HepG2 (cell line): Measurements from ENCODE around the gene ENKUR. TPM values are rescaled to one million over a fixed set of nuclear protein-coding genes. Genes with fewer than 3 reads are reported as not detected.

Experiments
- ATAC-seq: fragments of 200-7000 bp; cut with Tn5 transposase; 3 replicates; pipeline ENCODE4 v1.9.1; 2020; ENCODE audit warnings: mild to moderate bottlenecking, moderate library complexity
- BruUV-seq: library from RNA; stranded (reverse); fragments of 400-500 nt; replicated peaks from 2 replicates; lab custom pipeline; 2021; lab: Mats Ljungman, UMichigan
- CTCF ChIA-PET: fragments of 300-600 bp; formaldehyde crosslinking; extraction: SDS; loops from one replicate; lab custom pipeline; 2021; ENCODE audit warnings: low total read pairs, inconsistent platforms, low intra/inter-chr PET ratio; lab: Yijun Ruan, JAX
- POLR2A ChIA-PET: fragments of 350-600 bp; sonication (Branson Sonifier 250); formaldehyde crosslinking; loops from one replicate; lab custom pipeline; 2020; ENCODE audit warnings: antibody characterized with exemption, inconsistent platforms; lab: Yijun Ruan, JAX
- DNase-seq: peaks from one replicate; pipeline ENCODE4 v3.0.0-alpha.2; 2015; ENCODE audit warnings: low spot score
- FAIRE-seq: peaks from 3 replicates; lab custom pipeline; 2011; peaks lifted over from hg19 to GRCh38; lab: Jason Lieb, UNC
- H2AFZ ChIP-seq: one replicate; pipeline ENCODE4 v1.6.1; 2011; ENCODE audit warnings: low read length, inconsistent platforms
- H3K27ac ChIP-seq: fragments of 300-600 bp; 3 replicates; pipeline ENCODE4 v1.8.0; 2011; ENCODE audit warnings: mixed run types, mild to moderate bottlenecking, mixed read lengths, low read length, inconsistent platforms; ENCODE audit not compliant: insufficient read depth; ENCODE audit errors: extremely low read length
- H3K27me3 ChIP-seq, 2 experiments: fragments of 200-600 bp in 1 of 2; 2 replicates in 1 of 2; 3 replicates in 1 of 2; pipeline versions ENCODE4 v1.6.0 to v1.8.0; 2011; ENCODE audit warnings: low read length in 2 of 2, mild to moderate bottlenecking in 2 of 2, moderate library complexity in 2 of 2, inconsistent platforms in 1 of 2; ENCODE audit not compliant: insufficient read depth in 2 of 2, control insufficient read depth in 1 of 2
- H3K36me3 ChIP-seq, 2 experiments: fragments of 200-600 bp in 1 of 2; replicated peaks in 1 of 2; 2 replicates in 1 of 2; 3 replicates in 1 of 2; pipeline versions ENCODE4 v1.5.1 to v1.8.0; 2011; ENCODE audit warnings: low read length in 2 of 2, inconsistent platforms in 1 of 2; ENCODE audit not compliant: insufficient read depth in 2 of 2, control insufficient read depth in 1 of 2
- H3K4me1 ChIP-seq: 2 replicates; pipeline ENCODE4 v1.5.1; 2012; ENCODE audit warnings: low read length, inconsistent platforms; ENCODE audit not compliant: insufficient read depth
- H3K4me2 ChIP-seq: 2 replicates; pipeline ENCODE4 v1.6.0; 2011; ENCODE audit warnings: low read depth, low read length, inconsistent platforms
- H3K4me3 ChIP-seq, 3 experiments: fragments of 200-600 bp in 1 of 3; sonication (generic), shearing (Covaris generic) in 1 of 3; replicated peaks in 1 of 3; 2 replicates each; pipeline ENCODE4 v1.5.1; 2011 to 2016; ENCODE audit warnings: low read length in 3 of 3, inconsistent platforms in 2 of 3, low read depth in 2 of 3, mild to moderate bottlenecking in 2 of 3, control low read depth in 1 of 3, mixed read lengths in 1 of 3; ENCODE audit not compliant: insufficient read depth in 1 of 3
- H3K79me2 ChIP-seq: one replicate; pipeline ENCODE4 v1.6.1; 2011; ENCODE audit warnings: low read length, inconsistent platforms; ENCODE audit not compliant: insufficient read depth
- H3K9ac ChIP-seq: 2 replicates; pipeline ENCODE4 v1.6.0; 2011; ENCODE audit warnings: mild to moderate bottlenecking, low read depth, low read length, inconsistent platforms; ENCODE audit not compliant: insufficient read depth
- H3K9me3 ChIP-seq: 2 replicates; pipeline ENCODE4 v1.5.1; 2012; ENCODE audit warnings: mild to moderate bottlenecking, low read length
- H4K20me1 ChIP-seq: 2 replicates; pipeline ENCODE4 v1.6.0; 2011; ENCODE audit warnings: inconsistent platforms, mild to moderate bottlenecking, low read length, moderate library complexity; ENCODE audit not compliant: insufficient read depth
- WGBS: methylation state at CpG from one replicate; pipeline ENCODE4 v1.1.6; 2017; ENCODE audit warnings: low lambda C conversion rate; 5-methylcytosine and 5-hydroxymethylcytosine counted together
- in situ Hi-C: cut with HindIII; loops from 2 replicates; pipeline ENCODE4 v1.10.0; 2017; ENCODE audit warnings: low pct_unique_long_range_greater_than_20kb; ENCODE audit not compliant: extremely low pct_ligation_motif_present
- intact Hi-C: fragments of 100-400 bp; cut with micrococcal nuclease; formaldehyde crosslinking; loops from one replicate; pipeline ENCODE4 v1.10.0; 2022; ENCODE audit not compliant: unreplicated experiment
- polyA plus RNA-seq, 8 experiments: library from polyadenylated mRNA; depleted of rRNA in 3 of 8; stranded (reverse) in 7 of 8; unstranded in 1 of 8; fragments of >200 nt; fragmentation: Illumina TruSeq in 4 of 8; extraction: Trizol in 4 of 8; gene quantifications; 2 replicates each; pipeline versions ENCODE4 v1.2.1 to v1.2.3, GENCODE V29; 2011 to 2016; ENCODE audit warnings: low read depth in 4 of 8, missing spikeins in 1 of 8, mixed read lengths in 1 of 8; ENCODE audit not compliant: insufficient read depth in 1 of 8
- total RNA-seq, 5 experiments: library from RNA; depleted of rRNA; stranded (reverse); fragments of >200 nt; fragmentation: Illumina TruSeq; extraction: Trizol; gene quantifications; 2 replicates each; pipeline ENCODE4 v1.2.3, GENCODE V29; 2016; ENCODE audit warnings: low read depth in 1 of 5
- TF ChIP-seq, protein P1 (sequence below): sonication (generic); formaldehyde crosslinking; IDR thresholded peaks from 2 replicates; pipeline ENCODE4 v1.9.0; 2021; ENCODE audit warnings: mild to moderate bottlenecking, missing genetic modification reagents
- TF ChIP-seq, protein P2 (sequence below): sonication (generic); formaldehyde crosslinking; IDR thresholded peaks from 2 replicates; pipeline ENCODE4 v1.8.0; 2023; ENCODE audit warnings: mild to moderate bottlenecking, missing genetic modification reagents

The ENKUR gene
- total and polyA plus RNA-seq, 2 of the 13 experiments (the other 11 are each of a cell fraction or from before 2014, with no cell fraction given) = 0.15 TPM

GRCh38 chr10:25046641-25047040 lies 30.7 kb upstream of the ENKUR start:
- Histone ChIP-seq H3K4me1 (no peaks in the 10 kb centered on the region), H3K9ac (no peak overlapping the region), H4K20me1 (no peaks in the 10 kb centered on the region), H3K9me3 (no peaks in the 10 kb centered on the region), H3K4me2 (no peak overlapping the region), H3K27ac (no peak overlapping the region), H3K4me3 (no peak overlapping the region), H3K36me3 (no peaks in the 10 kb centered on the region), H2AFZ (no peak overlapping the region), H3K27me3 (no peaks in the 10 kb centered on the region), H3K79me2 (no peaks in the 10 kb centered on the region)
- ChIA-PET CTCF (no interaction called here), POLR2A (no interaction called here)
- in situ Hi-C loops = no loop called here
- no TSS peak for BruUV-seq
- TF ChIP-seq, protein P1, sequence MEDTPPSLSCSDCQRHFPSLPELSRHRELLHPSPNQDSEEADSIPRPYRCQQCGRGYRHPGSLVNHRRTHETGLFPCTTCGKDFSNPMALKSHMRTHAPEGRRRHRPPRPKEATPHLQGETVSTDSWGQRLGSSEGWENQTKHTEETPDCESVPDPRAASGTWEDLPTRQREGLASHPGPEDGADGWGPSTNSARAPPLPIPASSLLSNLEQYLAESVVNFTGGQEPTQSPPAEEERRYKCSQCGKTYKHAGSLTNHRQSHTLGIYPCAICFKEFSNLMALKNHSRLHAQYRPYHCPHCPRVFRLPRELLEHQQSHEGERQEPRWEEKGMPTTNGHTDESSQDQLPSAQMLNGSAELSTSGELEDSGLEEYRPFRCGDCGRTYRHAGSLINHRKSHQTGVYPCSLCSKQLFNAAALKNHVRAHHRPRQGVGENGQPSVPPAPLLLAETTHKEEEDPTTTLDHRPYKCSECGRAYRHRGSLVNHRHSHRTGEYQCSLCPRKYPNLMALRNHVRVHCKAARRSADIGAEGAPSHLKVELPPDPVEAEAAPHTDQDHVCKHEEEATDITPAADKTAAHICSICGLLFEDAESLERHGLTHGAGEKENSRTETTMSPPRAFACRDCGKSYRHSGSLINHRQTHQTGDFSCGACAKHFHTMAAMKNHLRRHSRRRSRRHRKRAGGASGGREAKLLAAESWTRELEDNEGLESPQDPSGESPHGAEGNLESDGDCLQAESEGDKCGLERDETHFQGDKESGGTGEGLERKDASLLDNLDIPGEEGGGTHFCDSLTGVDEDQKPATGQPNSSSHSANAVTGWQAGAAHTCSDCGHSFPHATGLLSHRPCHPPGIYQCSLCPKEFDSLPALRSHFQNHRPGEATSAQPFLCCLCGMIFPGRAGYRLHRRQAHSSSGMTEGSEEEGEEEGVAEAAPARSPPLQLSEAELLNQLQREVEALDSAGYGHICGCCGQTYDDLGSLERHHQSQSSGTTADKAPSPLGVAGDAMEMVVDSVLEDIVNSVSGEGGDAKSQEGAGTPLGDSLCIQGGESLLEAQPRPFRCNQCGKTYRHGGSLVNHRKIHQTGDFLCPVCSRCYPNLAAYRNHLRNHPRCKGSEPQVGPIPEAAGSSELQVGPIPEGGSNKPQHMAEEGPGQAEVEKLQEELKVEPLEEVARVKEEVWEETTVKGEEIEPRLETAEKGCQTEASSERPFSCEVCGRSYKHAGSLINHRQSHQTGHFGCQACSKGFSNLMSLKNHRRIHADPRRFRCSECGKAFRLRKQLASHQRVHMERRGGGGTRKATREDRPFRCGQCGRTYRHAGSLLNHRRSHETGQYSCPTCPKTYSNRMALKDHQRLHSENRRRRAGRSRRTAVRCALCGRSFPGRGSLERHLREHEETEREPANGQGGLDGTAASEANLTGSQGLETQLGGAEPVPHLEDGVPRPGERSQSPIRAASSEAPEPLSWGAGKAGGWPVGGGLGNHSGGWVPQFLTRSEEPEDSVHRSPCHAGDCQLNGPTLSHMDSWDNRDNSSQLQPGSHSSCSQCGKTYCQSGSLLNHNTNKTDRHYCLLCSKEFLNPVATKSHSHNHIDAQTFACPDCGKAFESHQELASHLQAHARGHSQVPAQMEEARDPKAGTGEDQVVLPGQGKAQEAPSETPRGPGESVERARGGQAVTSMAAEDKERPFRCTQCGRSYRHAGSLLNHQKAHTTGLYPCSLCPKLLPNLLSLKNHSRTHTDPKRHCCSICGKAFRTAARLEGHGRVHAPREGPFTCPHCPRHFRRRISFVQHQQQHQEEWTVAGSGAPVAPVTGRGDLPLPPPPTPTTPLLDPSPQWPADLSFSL (CRISPR knock-in tag) = no peak
- TF ChIP-seq, protein P2, sequence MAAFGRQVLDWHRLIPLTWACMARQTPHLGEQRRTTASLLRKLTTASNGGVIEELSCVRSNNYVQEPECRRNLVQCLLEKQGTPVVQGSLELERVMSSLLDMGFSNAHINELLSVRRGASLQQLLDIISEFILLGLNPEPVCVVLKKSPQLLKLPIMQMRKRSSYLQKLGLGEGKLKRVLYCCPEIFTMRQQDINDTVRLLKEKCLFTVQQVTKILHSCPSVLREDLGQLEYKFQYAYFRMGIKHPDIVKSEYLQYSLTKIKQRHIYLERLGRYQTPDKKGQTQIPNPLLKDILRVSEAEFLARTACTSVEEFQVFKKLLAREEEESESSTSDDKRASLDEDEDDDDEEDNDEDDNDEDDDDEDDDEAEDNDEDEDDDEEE = no peak
- DNase-seq (no peak), FAIRE-seq (no peak), ATAC-seq (no peak)
- intact Hi-C loops = loop anchor here (5.0 kb wide), 1 partner anchor 36 kb away; no protein-coding TSS in a partner anchor
- WGBS = 61% methylated on average over 1 of the region's 1 CpG
